CD4-positive, alpha-beta T cell (primary cell): ENCODE data around the gene NOP10. TPM values are rescaled to one million over a fixed set of nuclear protein-coding genes. Genes with fewer than 3 reads are reported as not detected.
A peak's percentile ranks its signal among the peaks of the same experiment; 100 is the strongest.

Source experiments
- ATAC-seq: fragments of 200-7000 bp; cut with Tn5 transposase; one replicate; pipeline ENCODE4 v1.10.0; 2022; ENCODE audit warnings: mild to moderate bottlenecking; ENCODE audit not compliant: poor library complexity
- CTCF ChIA-PET: fragments of 350-600 bp; sonication (Branson Sonifier 250); formaldehyde crosslinking; loops from one replicate; lab custom pipeline; 2021; ENCODE audit warnings: antibody characterized with exemption, inconsistent platforms; lab: Charles Lee
- POLR2A ChIA-PET: fragments of 350-600 bp; sonication (Branson Sonifier 250); formaldehyde crosslinking; loops from one replicate; lab custom pipeline; 2021; ENCODE audit warnings: antibody characterized with exemption, inconsistent platforms; lab: Charles Lee
- DNase-seq, 14 experiments: peaks; one replicate each; pipeline ENCODE4 v3.0.0-alpha.2; 2013 to 2020; ENCODE audit warnings: mixed read lengths in 2 of 14
- H3K27ac ChIP-seq, 2 donors: one replicate each; pipeline versions ENCODE4 v1.5.1 to v1.7.0; 2013; ENCODE audit warnings: low read length in 2 of 2, low read depth in 1 of 2, mild to moderate bottlenecking in 1 of 2
- H3K27me3 ChIP-seq, 2 experiments: 1 replicate in 1 of 2; 2 replicates in 1 of 2; pipeline versions ENCODE4 v1.6.1 to v1.7.0; 2013; ENCODE audit warnings: low read length in 2 of 2, control low read depth in 1 of 2, mild to moderate bottlenecking in 1 of 2, moderate library complexity in 1 of 2; ENCODE audit not compliant: insufficient read depth in 2 of 2, control insufficient read depth in 1 of 2
- H3K36me3 ChIP-seq: one replicate; pipeline ENCODE4 v1.6.1; 2013; ENCODE audit warnings: low read length, control low read depth; ENCODE audit not compliant: insufficient read depth
- H3K4me1 ChIP-seq: one replicate; pipeline ENCODE4 v1.6.1; 2013; ENCODE audit warnings: low read length, control low read depth; ENCODE audit not compliant: insufficient read depth
- H3K4me3 ChIP-seq: one replicate; pipeline ENCODE4 v1.5.1; 2013; ENCODE audit warnings: mild to moderate bottlenecking, low read length, moderate library complexity
- H3K9me3 ChIP-seq, 2 experiments: 1 replicate in 1 of 2; 2 replicates in 1 of 2; pipeline versions ENCODE4 v1.6.1 to v1.7.0; 2013; ENCODE audit warnings: low read length in 2 of 2, mild to moderate bottlenecking in 2 of 2, control low read depth in 1 of 2, moderate library complexity in 1 of 2; ENCODE audit not compliant: control insufficient read depth in 1 of 2, insufficient read depth in 1 of 2
- H3K27ac Mint-ChIP-seq: one replicate; pipeline ENCODE4 v1.8.0; 2020; ENCODE audit warnings: mixed read lengths
- H3K27me3 Mint-ChIP-seq: one replicate; pipeline ENCODE4 v1.8.0; 2021; ENCODE audit warnings: mixed read lengths
- H3K36me3 Mint-ChIP-seq: one replicate; pipeline ENCODE4 v1.8.0; 2021; ENCODE audit warnings: low read depth, mixed read lengths
- H3K4me1 Mint-ChIP-seq: one replicate; pipeline ENCODE4 v1.8.0; 2021; ENCODE audit warnings: low read depth, mixed read lengths
- H3K4me3 Mint-ChIP-seq: one replicate; pipeline ENCODE4 v1.8.0; 2020; ENCODE audit warnings: mild to moderate bottlenecking, mixed read lengths
- H3K9me3 Mint-ChIP-seq: one replicate; pipeline ENCODE4 v1.8.0; 2020; ENCODE audit warnings: mixed read lengths
- CTCF ChIP-seq: fragments of 200-600 bp; IDR thresholded peaks from one replicate; pipeline ENCODE4 v1.8.0; 2022; ENCODE audit warnings: antibody characterized with exemption, mild to moderate bottlenecking
- intact Hi-C, 2 experiments: fragments of 100-400 bp; cut with DNase I in 1 of 2; cut with micrococcal nuclease in 1 of 2; formaldehyde crosslinking; loops; one replicate each; pipeline versions ENCODE4 v1.15.1 to v1.9.0; 2023 to 2025; cut with DNase I, micrococcal nuclease
- total RNA-seq, 174 experiments: library from RNA in 2 of 174; stranded (reverse) in 2 of 174; gene quantifications; one replicate each; pipeline ENCODE4 v1.2.3 and lab custom pipeline; 2021 to 2026

NOP10 gene
- total RNA-seq, 2 experiments from 2014 or later, result 44.4 to 44.8 TPM

DNA sequence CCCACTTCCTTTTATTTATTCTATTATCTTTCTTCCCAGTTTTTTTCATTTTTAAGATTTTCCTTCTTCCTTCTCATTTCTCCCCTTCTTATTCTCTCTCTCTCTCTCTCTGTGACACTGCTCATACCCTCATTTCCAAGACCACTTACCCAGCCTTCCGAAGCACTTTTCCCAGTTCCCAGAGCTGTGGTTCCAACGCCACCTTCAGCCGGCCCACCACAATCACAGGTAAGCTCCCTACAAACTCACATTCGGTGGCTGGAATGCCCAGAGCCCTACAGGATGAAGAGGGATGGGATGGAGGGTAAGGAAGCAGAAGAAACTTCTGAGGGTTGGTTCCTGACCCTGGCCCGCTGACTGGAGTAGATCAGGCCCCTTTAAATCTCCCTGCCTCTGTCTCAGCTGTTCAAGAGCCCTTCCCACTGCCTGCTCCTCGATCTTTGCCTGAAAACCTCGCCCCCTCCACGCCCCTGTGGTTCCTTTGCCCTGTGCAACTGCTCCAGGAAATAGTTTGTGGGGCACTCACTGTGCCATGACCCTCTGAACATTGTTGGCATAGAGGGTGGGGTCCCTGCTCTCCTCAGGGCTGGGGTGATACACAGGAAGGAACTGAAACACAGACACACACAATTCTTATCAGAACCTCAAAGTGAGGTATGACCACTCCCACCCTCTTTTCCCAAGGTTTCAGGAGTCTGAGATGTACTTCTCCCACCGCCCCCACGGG is 19.3 kb upstream of the NOP10 start:
- Mint-ChIP-seq H3K27me3 (no peaks in the 10 kb centered on the region), H3K4me1 (peaks cover 33% of the 10 kb centered on the region), H3K27ac (peak overlapping the region; percentile 18), H3K36me3 (peaks cover 68% of the 10 kb centered on the region), H3K4me3 (no peak overlapping the region), H3K9me3 (no peaks in the 10 kb centered on the region)
- ATAC-seq, result no peak
- intact Hi-C loops, result no loop called here
- TF ChIP-seq CTCF, result no peak
- no peak overlapping the region for H3K4me3 ChIP-seq
- no peak overlapping the region for H3K27ac ChIP-seq
- peaks cover 65% of the 10 kb centered on the region for H3K36me3 ChIP-seq
- H3K27me3 ChIP-seq, result no peaks in the 10 kb centered on the region
- no peak for DNase-seq
- H3K4me1 ChIP-seq, result peaks cover 23% of the 10 kb centered on the region
- POLR2A ChIA-PET, result interaction anchor here (1.2 kb wide), 1 partner anchor 19 kb away, joined by 3 read pairs; the partner anchor contains the start of genes NOP10 and NUTM1
- CTCF ChIA-PET, result interaction anchor here (1.2 kb wide), 1 partner anchor 120 kb away, joined by 3 read pairs; no protein-coding TSS in a partner anchor
- H3K9me3 ChIP-seq, result no peaks in the 10 kb centered on the region

DNA sequence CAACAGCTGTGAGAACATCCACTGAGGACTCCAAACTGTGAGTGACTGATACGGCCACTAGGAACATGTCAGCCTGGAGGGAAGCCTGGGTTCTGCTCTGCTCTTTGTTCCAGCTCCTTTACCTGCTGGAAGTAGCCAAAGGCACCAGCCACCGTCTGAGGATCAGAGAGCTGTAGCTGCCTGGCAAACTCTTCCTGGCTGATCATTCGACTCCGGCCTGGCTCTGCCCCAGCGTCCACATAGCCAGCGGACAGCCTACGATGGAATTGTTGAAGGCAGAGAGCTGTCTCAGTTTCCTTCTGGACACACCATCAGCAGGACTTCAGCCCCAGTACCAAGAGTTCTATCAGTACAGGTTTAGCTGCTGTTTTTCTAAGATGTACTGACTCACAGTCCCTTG is 18.3 kb upstream of the NOP10 start:
- ATAC-seq (no peak), DNase-seq (no peak)
- H3K9me3 Mint-ChIP-seq, result no peaks in the 10 kb centered on the region
- TF ChIP-seq CTCF, result no peak
- H3K27me3 Mint-ChIP-seq, result no peaks in the 10 kb centered on the region
- POLR2A ChIA-PET, result interaction anchor here (1.2 kb wide), 1 partner anchor 18 kb away, joined by 3 read pairs; the partner anchor contains the start of genes NOP10 and NUTM1
- Histone ChIP-seq H3K27ac (no peak overlapping the region), H3K4me3 (no peak overlapping the region), H3K4me1 (peaks cover 22% of the 10 kb centered on the region), H3K36me3 (peaks cover 74% of the 10 kb centered on the region), H3K9me3 (no peaks in the 10 kb centered on the region), H3K27me3 (no peaks in the 10 kb centered on the region)
- H3K36me3 Mint-ChIP-seq, result peaks cover 69% of the 10 kb centered on the region
- CTCF ChIA-PET, result interaction anchor here (1.2 to 1.6 kb wide), 2 partner anchors 18 to 119 kb away, joined by 3 to 4 read pairs; partner anchors contain the start of genes NOP10 and NUTM1
- peaks cover 28% of the 10 kb centered on the region for H3K4me1 Mint-ChIP-seq
- H3K27ac Mint-ChIP-seq, result no peak overlapping the region
- H3K4me3 Mint-ChIP-seq, result no peak overlapping the region
- intact Hi-C loops, result no loop called here

DNA sequence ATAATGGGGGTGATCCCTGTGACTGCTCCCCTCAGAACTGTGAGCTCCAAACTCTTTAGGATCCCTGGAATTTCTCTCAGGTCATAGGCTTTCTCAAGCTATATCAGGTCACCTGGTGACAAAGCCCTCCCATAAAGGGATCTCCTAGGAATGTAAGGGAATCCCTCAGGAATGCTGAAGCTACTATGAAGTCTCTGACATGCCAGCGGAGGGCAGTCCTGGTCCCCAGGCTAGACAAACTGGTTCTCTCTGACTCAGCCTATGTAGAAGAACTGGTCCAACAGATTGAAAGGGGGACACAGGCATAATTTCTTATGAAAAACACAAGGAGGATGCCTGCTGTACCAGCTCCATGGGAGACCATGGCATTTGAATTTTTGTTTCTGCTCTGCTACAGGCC is 17.4 kb upstream of the NOP10 start:
- ATAC-seq, result no peak
- Histone ChIP-seq H3K9me3 (no peaks in the 10 kb centered on the region), H3K27ac (no peak overlapping the region), H3K27me3 (no peaks in the 10 kb centered on the region), H3K4me1 (peaks cover 13% of the 10 kb centered on the region), H3K36me3 (peaks cover 77% of the 10 kb centered on the region), H3K4me3 (no peak overlapping the region)
- no peak overlapping the region for H3K4me3 Mint-ChIP-seq
- no peak for TF ChIP-seq CTCF
- no peaks in the 10 kb centered on the region for H3K27me3 Mint-ChIP-seq
- H3K9me3 Mint-ChIP-seq, result no peaks in the 10 kb centered on the region
- intact Hi-C loops, result no loop called here
- peaks cover 18% of the 10 kb centered on the region for H3K4me1 Mint-ChIP-seq
- ChIA-PET CTCF (interaction anchor here (0.7 to 1.6 kb wide), 2 partner anchors 8 to 17 kb away, joined by 3 to 4 read pairs; partner anchors contain the start of genes NOP10 and NUTM1), POLR2A (no interaction called here)
- H3K27ac Mint-ChIP-seq, result no peak overlapping the region
- H3K36me3 Mint-ChIP-seq, result peaks cover 79% of the 10 kb centered on the region
- DNase-seq, result no peak
